Breast epithelium (tissue), 3 donors: ENCODE results near the gene KRT78.

Experiments used
- CTCF ChIP-seq, 3 donors: fragments of 450-650 bp; IDR thresholded peaks; one replicate each; pipeline ENCODE4 v1.5.1; 2016 to 2017; ENCODE audit warnings: antibody characterized with exemption in 3 of 3, mild to moderate bottlenecking in 3 of 3, moderate library complexity in 3 of 3
- POLR2A ChIP-seq: fragments of 450-650 bp; IDR thresholded peaks from one replicate; pipeline ENCODE4 v1.6.1; 2016; ENCODE audit warnings: antibody characterized with exemption, mild to moderate bottlenecking, moderate library complexity
- POLR2AphosphoS5 ChIP-seq, 3 donors: sonication (generic); formaldehyde crosslinking; IDR thresholded peaks; one replicate each; pipeline ENCODE4 v1.6.1; 2017; ENCODE audit warnings: antibody characterized with exemption in 3 of 3

GRCh38 chr12:52805000-52805399 is 43.8 kb downstream of the KRT78 start:
- TF ChIP-seq CTCF (IDR thresholded peaks at IDR 0.05): no peak
- no peak for TF ChIP-seq POLR2A
- no peak for TF ChIP-seq POLR2AphosphoS5 (IDR thresholded peaks at IDR 0.05)
